A673 (cell line): Measurements from ENCODE around the gene STK17B. TPM values are rescaled to one million over a fixed set of nuclear protein-coding genes. Genes with fewer than 3 reads are reported as not detected.

Experiments used
- BruUV-seq: library from RNA; stranded (reverse); fragments of 400-500 nt; replicated peaks from 2 replicates; lab custom pipeline; 2021; lab: Mats Ljungman, UMichigan
- CTCF ChIA-PET: fragments of 300-600 bp; sonication (Branson Sonifier 250); formaldehyde crosslinking; loops from one replicate; lab custom pipeline; 2022; ENCODE audit warnings: antibody characterized with exemption; lab: Charles Lee
- POLR2A ChIA-PET: fragments of 300-600 bp; sonication (Branson Sonifier 250); formaldehyde crosslinking; loops from one replicate; lab custom pipeline; 2022; ENCODE audit warnings: antibody characterized with exemption; ENCODE audit not compliant: low non-redundant PET; lab: Charles Lee
- DNase-seq: peaks from one replicate; pipeline ENCODE4 v3.0.0-alpha.2; 2015; ENCODE audit warnings: low spot score
- H3K27ac ChIP-seq: fragments of 200-600 bp; sonication (generic); 2 replicates; pipeline ENCODE4 v1.5.1; 2016; ENCODE audit warnings: mixed run types, low read depth, mild to moderate bottlenecking, mixed read lengths, antibody characterized with exemption, low read length; ENCODE audit not compliant: poor library complexity, severe bottlenecking
- H3K27me3 ChIP-seq: fragments of 200-600 bp; sonication (generic); replicated peaks from 2 replicates; pipeline ENCODE4 v1.6.1; 2017; ENCODE audit warnings: mixed run types, low read depth, mild to moderate bottlenecking, mixed read lengths, antibody characterized with exemption, low read length; ENCODE audit not compliant: insufficient read depth, poor library complexity
- H3K36me3 ChIP-seq: fragments of 200-600 bp; sonication (generic); 2 replicates; pipeline ENCODE4 v1.6.1; 2016; ENCODE audit warnings: mixed run types, mild to moderate bottlenecking, mixed read lengths, antibody characterized with exemption, low read length; ENCODE audit not compliant: insufficient read depth, poor library complexity, severe bottlenecking
- H3K4me1 ChIP-seq: fragments of 200-600 bp; sonication (generic); 2 replicates; pipeline ENCODE4 v1.6.1; 2017; ENCODE audit warnings: mixed run types, mild to moderate bottlenecking, mixed read lengths, antibody characterized with exemption, low read length; ENCODE audit not compliant: insufficient read depth, poor library complexity, severe bottlenecking
- H3K4me3 ChIP-seq: fragments of 200-600 bp; sonication (generic); 2 replicates; pipeline ENCODE4 v1.5.1; 2016; ENCODE audit warnings: low read depth, mixed run types, mild to moderate bottlenecking, mixed read lengths, low read length; ENCODE audit not compliant: poor library complexity, severe bottlenecking
- H3K9me3 ChIP-seq: fragments of 200-600 bp; sonication (generic); 2 replicates; pipeline ENCODE4 v1.6.1; 2016; ENCODE audit warnings: mixed run types, low read depth, mild to moderate bottlenecking, mixed read lengths, antibody characterized with exemption, low read length; ENCODE audit not compliant: poor library complexity, severe bottlenecking
- EZH2 ChIP-seq: fragments of 200-600 bp; sonication (generic); IDR thresholded peaks from 2 replicates; pipeline ENCODE4 v1.6.1; 2017; ENCODE audit warnings: borderline replicate concordance, low read depth, mild to moderate bottlenecking, mixed read lengths, antibody characterized with exemption, low read length; ENCODE audit not compliant: poor library complexity, severe bottlenecking
- intact Hi-C: fragments of 100-400 bp; cut with micrococcal nuclease; formaldehyde crosslinking; loops from one replicate; pipeline ENCODE4 v1.10.0; 2022; ENCODE audit not compliant: unreplicated experiment
- total RNA-seq: library from RNA; stranded (reverse); gene quantifications from 2 replicates; pipeline ENCODE4 v1.2.3, GENCODE V29; 2021
- TF ChIP-seq, protein P1 (sequence below): fragments of 300-800, 200-600 bp; sonication (generic); conservative IDR thresholded peaks from 2 replicates; pipeline ENCODE4 v1.5.1; 2017; ENCODE audit warnings: low read depth, mild to moderate bottlenecking, antibody characterized with exemption, low read length, moderate library complexity, mixed read lengths

Gene STK17B
- total RNA-seq, 1 experiment from 2014 or later: 18.5 TPM

- intact Hi-C loops: no loop called here
- Histone ChIP-seq H3K4me1 (no peaks in the 10 kb centered on the region), H3K27me3 (no peaks in the 10 kb centered on the region), H3K9me3 (peaks cover 17% of the 10 kb centered on the region), H3K27ac (no peak overlapping the region), H3K4me3 (no peak overlapping the region), H3K36me3 (no peaks in the 10 kb centered on the region)
- TF ChIP-seq EZH2: no peak
- TF ChIP-seq, protein P1, sequence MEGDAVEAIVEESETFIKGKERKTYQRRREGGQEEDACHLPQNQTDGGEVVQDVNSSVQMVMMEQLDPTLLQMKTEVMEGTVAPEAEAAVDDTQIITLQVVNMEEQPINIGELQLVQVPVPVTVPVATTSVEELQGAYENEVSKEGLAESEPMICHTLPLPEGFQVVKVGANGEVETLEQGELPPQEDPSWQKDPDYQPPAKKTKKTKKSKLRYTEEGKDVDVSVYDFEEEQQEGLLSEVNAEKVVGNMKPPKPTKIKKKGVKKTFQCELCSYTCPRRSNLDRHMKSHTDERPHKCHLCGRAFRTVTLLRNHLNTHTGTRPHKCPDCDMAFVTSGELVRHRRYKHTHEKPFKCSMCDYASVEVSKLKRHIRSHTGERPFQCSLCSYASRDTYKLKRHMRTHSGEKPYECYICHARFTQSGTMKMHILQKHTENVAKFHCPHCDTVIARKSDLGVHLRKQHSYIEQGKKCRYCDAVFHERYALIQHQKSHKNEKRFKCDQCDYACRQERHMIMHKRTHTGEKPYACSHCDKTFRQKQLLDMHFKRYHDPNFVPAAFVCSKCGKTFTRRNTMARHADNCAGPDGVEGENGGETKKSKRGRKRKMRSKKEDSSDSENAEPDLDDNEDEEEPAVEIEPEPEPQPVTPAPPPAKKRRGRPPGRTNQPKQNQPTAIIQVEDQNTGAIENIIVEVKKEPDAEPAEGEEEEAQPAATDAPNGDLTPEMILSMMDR: no peak
- CTCF ChIA-PET: no interaction called here
- no TSS peak for BruUV-seq
- POLR2A ChIA-PET: no interaction called here
- no peak for DNase-seq
Observed at GRCh38 chr2:196123679-196124373, 47.6 kb downstream of the STK17B start.

DNA sequence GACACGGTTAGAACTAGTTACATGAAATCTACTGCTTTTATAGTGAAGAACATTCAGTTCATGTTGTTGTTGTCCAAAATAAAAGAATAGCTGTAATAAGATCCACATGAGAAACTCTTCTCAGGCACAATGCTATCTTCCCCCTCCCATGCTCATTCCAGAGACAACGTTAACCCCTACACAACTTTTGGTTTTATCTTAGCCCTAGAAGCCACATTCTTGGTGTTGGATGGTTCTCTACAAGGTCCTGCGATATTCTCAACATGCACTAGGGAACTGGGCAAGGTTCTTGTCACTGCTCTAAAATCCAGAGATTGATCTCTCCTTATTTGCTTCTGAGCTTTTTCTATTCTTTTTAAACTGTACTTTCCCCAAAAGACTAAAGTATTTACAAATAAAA is 51.5 kb downstream of the STK17B start:
- no peak for TF ChIP-seq EZH2
- TF ChIP-seq, protein P1: no peak
- ChIA-PET POLR2A (interaction anchor here (0.6 kb wide), 1 partner anchor 531 kb away, joined by 3 read pairs; no protein-coding TSS in a partner anchor), CTCF (no interaction called here)
- DNase-seq: no peak
- H3K36me3 ChIP-seq: no peaks in the 10 kb centered on the region
- H3K4me1 ChIP-seq: no peaks in the 10 kb centered on the region
- H3K27me3 ChIP-seq: no peaks in the 10 kb centered on the region
- intact Hi-C loops: no loop called here
- no peak overlapping the region for H3K27ac ChIP-seq
- BruUV-seq: no TSS peak
- no peaks in the 10 kb centered on the region for H3K9me3 ChIP-seq
- no peak overlapping the region for H3K4me3 ChIP-seq

- no peaks in the 10 kb centered on the region for H3K4me1 ChIP-seq
- DNase-seq: no peak
- ChIA-PET CTCF (no interaction called here), POLR2A (no interaction called here)
- intact Hi-C loops: no loop called here
- H3K4me3 ChIP-seq: no peak overlapping the region
- no peaks in the 10 kb centered on the region for H3K36me3 ChIP-seq
- H3K27ac ChIP-seq: no peak overlapping the region
- H3K9me3 ChIP-seq: no peaks in the 10 kb centered on the region
- no peaks in the 10 kb centered on the region for H3K27me3 ChIP-seq
- no TSS peak for BruUV-seq
- no peak for TF ChIP-seq EZH2
- TF ChIP-seq, protein P1: no peak
Observed at GRCh38 chr2:196117214-196117705, 54.1 kb downstream of the STK17B start.
